Measurements from ENCODE around the gene EZH1.

DNA sequence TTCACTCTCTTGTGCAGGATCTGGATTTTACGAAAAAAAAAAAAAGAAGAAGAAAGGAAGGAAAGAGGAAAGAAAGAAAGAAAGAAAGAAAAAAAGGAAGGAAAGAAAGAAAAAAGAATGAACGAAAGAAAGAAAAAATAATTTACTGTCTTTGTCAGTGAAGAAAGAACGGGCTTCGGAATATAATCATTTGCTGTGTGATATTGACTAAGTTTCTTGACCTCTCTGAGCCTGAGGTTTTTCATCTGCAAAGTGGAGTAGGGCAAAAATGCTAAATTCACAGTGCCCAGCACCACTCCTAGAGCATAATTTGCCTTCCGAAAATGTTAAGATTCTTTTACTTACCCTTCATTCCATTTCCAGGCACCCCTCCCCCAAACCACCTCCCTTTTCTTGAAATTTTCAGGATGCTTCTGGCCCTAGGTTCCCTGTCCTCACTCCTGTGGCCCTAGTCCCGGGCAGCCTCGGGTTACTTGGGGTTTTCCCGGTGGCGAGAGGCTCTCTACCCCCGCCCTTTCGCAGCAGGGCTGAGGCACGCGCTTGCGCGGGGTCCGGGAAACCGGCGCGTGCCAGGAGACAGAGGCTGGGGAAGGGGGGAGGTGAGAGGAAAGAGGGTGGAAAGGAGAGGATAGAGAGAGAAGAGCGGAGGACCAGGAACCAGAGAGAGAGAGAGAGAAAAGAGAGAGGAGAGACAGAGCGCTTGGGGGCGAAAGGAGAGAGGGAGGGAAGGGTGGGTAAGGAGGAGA, 62.7 kb downstream of the EZH1 start, which contains the start of gene CNTNAP1:
- TF ChIP-seq, protein P1, sequence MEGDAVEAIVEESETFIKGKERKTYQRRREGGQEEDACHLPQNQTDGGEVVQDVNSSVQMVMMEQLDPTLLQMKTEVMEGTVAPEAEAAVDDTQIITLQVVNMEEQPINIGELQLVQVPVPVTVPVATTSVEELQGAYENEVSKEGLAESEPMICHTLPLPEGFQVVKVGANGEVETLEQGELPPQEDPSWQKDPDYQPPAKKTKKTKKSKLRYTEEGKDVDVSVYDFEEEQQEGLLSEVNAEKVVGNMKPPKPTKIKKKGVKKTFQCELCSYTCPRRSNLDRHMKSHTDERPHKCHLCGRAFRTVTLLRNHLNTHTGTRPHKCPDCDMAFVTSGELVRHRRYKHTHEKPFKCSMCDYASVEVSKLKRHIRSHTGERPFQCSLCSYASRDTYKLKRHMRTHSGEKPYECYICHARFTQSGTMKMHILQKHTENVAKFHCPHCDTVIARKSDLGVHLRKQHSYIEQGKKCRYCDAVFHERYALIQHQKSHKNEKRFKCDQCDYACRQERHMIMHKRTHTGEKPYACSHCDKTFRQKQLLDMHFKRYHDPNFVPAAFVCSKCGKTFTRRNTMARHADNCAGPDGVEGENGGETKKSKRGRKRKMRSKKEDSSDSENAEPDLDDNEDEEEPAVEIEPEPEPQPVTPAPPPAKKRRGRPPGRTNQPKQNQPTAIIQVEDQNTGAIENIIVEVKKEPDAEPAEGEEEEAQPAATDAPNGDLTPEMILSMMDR (IDR thresholded peaks at IDR 0.05): no peak
- TF ChIP-seq POLR2AphosphoS5 (IDR thresholded peaks at IDR 0.05): no peak
- TF ChIP-seq POLR2A (IDR thresholded peaks at IDR 0.05): no peak
- TF ChIP-seq EP300 (IDR thresholded peaks at IDR 0.05): no peak

All from suprapubic skin (tissue), 4 donors.